NCI-H2196 (cell line): ENCODE results near the gene CYP11A1.
"Not testable (repeated sequence)": the region's sequence is repeated elsewhere in the genome, so short reads cannot be mapped to it uniquely, and the experiment has no call there.

Experiments used
- DNase-seq: peaks from one replicate; lab custom pipeline; 2025; ENCODE audit not compliant: unreplicated experiment; lab: John Stamatoyannopoulos, UW

The CYP11A1 gene

GRCh38 chr15:74400915-74401757, 33.7 kb upstream of the CYP11A1 start:
- DNase-seq, result no peak

- DNase-seq, result no peak
Observed at GRCh38 chr15:74400313-74400860, 32.9 kb upstream of the CYP11A1 start.

- no peak for DNase-seq
Observed at GRCh38 chr15:74399511-74400312, 32.3 kb upstream of the CYP11A1 start.

- DNase-seq, result no peak
Observed at GRCh38 chr15:74399100-74399499, 31.7 kb upstream of the CYP11A1 start.

GRCh38 chr15:74398183-74398582, 30.7 kb upstream of the CYP11A1 start:
- DNase-seq, result no peak

- DNase-seq, result no peak
Observed at GRCh38 chr15:74397239-74398068, 30.0 kb upstream of the CYP11A1 start.

- no peak for DNase-seq
Observed at GRCh38 chr15:74396445-74397238, 29.2 kb upstream of the CYP11A1 start.

- no peak for DNase-seq
Observed at GRCh38 chr15:74396146-74396438, 28.6 kb upstream of the CYP11A1 start.

- no peak for DNase-seq
Observed at GRCh38 chr15:74395319-74396145, 28.1 kb upstream of the CYP11A1 start.

GRCh38 chr15:74394090-74394846, 26.8 kb upstream of the CYP11A1 start:
- DNase-seq, result no peak

- DNase-seq, result no peak
Observed at GRCh38 chr15:74393423-74393822, 26.0 kb upstream of the CYP11A1 start.

- no peak for DNase-seq
Observed at GRCh38 chr15:74392902-74393301, 25.5 kb upstream of the CYP11A1 start.

- no peak for DNase-seq
Observed at GRCh38 chr15:74392451-74392830, 25.0 kb upstream of the CYP11A1 start.

GRCh38 chr15:74391582-74392450, 24.4 kb upstream of the CYP11A1 start:
- no peak for DNase-seq

GRCh38 chr15:74390647-74391288, 23.3 kb upstream of the CYP11A1 start:
- no peak for DNase-seq

- DNase-seq, result not testable (repeated sequence)
Observed at GRCh38 chr15:74390049-74390646, 22.7 kb upstream of the CYP11A1 start.
